Transverse colon (tissue), 4 donors: ENCODE data around the gene ZBED1. TPM values are rescaled to one million over a fixed set of nuclear protein-coding genes. Genes with fewer than 3 reads are reported as not detected.

Experiments
- DNase-seq: peaks from one replicate; pipeline ENCODE4 v3.0.0-alpha.2; 2019
- H3K27ac ChIP-seq, 4 donors: fragments of 200-600 bp; sonication (generic); 2 replicates each; pipeline ENCODE4 v1.5.1; 2016 to 2018; ENCODE audit warnings: inconsistent platforms in 4 of 4
- H3K27me3 ChIP-seq: fragments of 200-600 bp; sonication (generic); 2 replicates; pipeline ENCODE4 v1.5.1; 2017; ENCODE audit warnings: inconsistent platforms
- H3K36me3 ChIP-seq, 4 donors: fragments of 200-600 bp; sonication (generic); 2 replicates each; pipeline ENCODE4 v1.5.1; 2017 to 2019; ENCODE audit warnings: inconsistent platforms in 4 of 4
- H3K4me1 ChIP-seq, 4 donors: fragments of 200-600 bp; sonication (generic); 2 replicates each; pipeline ENCODE4 v1.5.1; 2017 to 2020; ENCODE audit warnings: inconsistent platforms in 4 of 4
- H3K4me3 ChIP-seq, 4 donors: fragments of 200-600 bp; sonication (generic); 1 replicate in 1 of 4; 2 replicates in 3 of 4; pipeline versions ENCODE4 v1.5.1 to v1.6.1; 2017 to 2019; ENCODE audit warnings: inconsistent platforms in 4 of 4
- H3K9me3 ChIP-seq, 2 donors: fragments of 200-600 bp; sonication (generic); 2 replicates each; pipeline ENCODE4 v1.5.1; 2017 to 2019; ENCODE audit warnings: inconsistent platforms in 2 of 2
- CTCF ChIP-seq, 5 experiments: fragments of 200-600 bp in 3 of 5; fragments of 450-650 bp in 2 of 5; sonication (generic) in 3 of 5; IDR thresholded peaks; 1 replicate in 2 of 5; 2 replicates in 3 of 5; pipeline ENCODE4 v1.5.1; 2016 to 2017; ENCODE audit warnings: antibody characterized with exemption in 5 of 5, inconsistent platforms in 3 of 5, mild to moderate bottlenecking in 2 of 5, moderate library complexity in 1 of 5
- EP300 ChIP-seq: sonication (generic); formaldehyde crosslinking; IDR thresholded peaks from one replicate; pipeline ENCODE4 v1.6.1; 2017; ENCODE audit warnings: antibody characterized with exemption, low read depth
- POLR2A ChIP-seq: fragments of 450-650 bp; IDR thresholded peaks from one replicate; pipeline ENCODE4 v1.6.1; 2016; ENCODE audit warnings: antibody characterized with exemption, mild to moderate bottlenecking, moderate library complexity
- POLR2AphosphoS5 ChIP-seq, 3 donors: sonication (generic); formaldehyde crosslinking; IDR thresholded peaks; one replicate each; pipeline ENCODE4 v1.6.1; 2016; ENCODE audit warnings: antibody characterized with exemption in 3 of 3
- WGBS, 2 donors: methylation state at CpG; one replicate each; pipeline ENCODE4 v1.1.5; 2018; ENCODE audit warnings: low coverage in 1 of 2; 5-methylcytosine and 5-hydroxymethylcytosine counted together
- in situ Hi-C, 4 donors: fragments of 200-750 bp; cut with MboI; loops; one replicate each; pipeline versions ENCODE4 v1.15.0 to v1.15.1; 2017; ENCODE audit warnings: low sequenced_read_pairs in 3 of 4, low pct_ligation_motif_present in 1 of 4, low pct_unique_long_range_greater_than_20kb in 1 of 4
- intact Hi-C: fragments of 100-400 bp; cut with DNase I; formaldehyde crosslinking; loops from one replicate; pipeline ENCODE4 v1.15.1; 2023; ENCODE audit warnings: low total_unique reads
- total RNA-seq, 4 donors: library from RNA; depleted of rRNA; stranded (reverse); fragments of >200 nt; gene quantifications; one replicate each; pipeline ENCODE4 v1.1.0, GENCODE V29; 2016

Gene ZBED1
- total RNA-seq, 4 donors from 2014 or later: 44.0 to 94.3 (median 67.1) TPM

- Histone ChIP-seq H3K27me3 (no peaks in the 10 kb centered on the region), H3K4me1 (peaks cover 8 to 54% (median 35%) of the 10 kb centered on the region in 4 donors), H3K36me3 (no peaks in the 10 kb centered on the region), H3K4me3 (peak overlapping the region in 3 of 4 donors; percentile 70 to 94 (median 92)), H3K9me3 (no peaks in the 10 kb centered on the region), H3K27ac (peak overlapping the region; percentile 91 to 97 (median 96))
- peak; percentile 46 for DNase-seq
- 10 to 15% methylated on average over 5 to 10 of the region's 10 CpGs for WGBS, 2 donors
- intact Hi-C loops (no loop called here), in situ Hi-C loops (no loop called here)
- TF ChIP-seq POLR2A (no peak), CTCF (IDR thresholded peaks at IDR 0.05) (no peak), EP300 (no peak), POLR2AphosphoS5 (IDR thresholded peaks at IDR 0.05) (no peak)
Measured at GRCh38 chrX:2498781-2499302, 1.9 kb downstream of the ZBED1 start.

GRCh38 chrX:2497961-2498780, 2.6 kb downstream of the ZBED1 start:
- intact Hi-C loops (no loop called here), in situ Hi-C loops (no loop called here)
- H3K4me3 ChIP-seq: peak overlapping the region in 3 of 4 donors; percentile 70 to 94 (median 92)
- peak; percentile 27 for DNase-seq
- peaks cover 8 to 54% (median 35%) of the 10 kb centered on the region in 4 donors for H3K4me1 ChIP-seq
- H3K27me3 ChIP-seq: no peaks in the 10 kb centered on the region
- H3K27ac ChIP-seq: peak overlapping the region; percentile 91 to 97 (median 96)
- H3K9me3 ChIP-seq: no peaks in the 10 kb centered on the region
- no peaks in the 10 kb centered on the region for H3K36me3 ChIP-seq
- WGBS, 2 donors: 13 to 26% methylated on average over 9 to 11 of the region's 11 CpGs
- no peak for TF ChIP-seq EP300
- no peak for TF ChIP-seq CTCF (IDR thresholded peaks at IDR 0.05)

- 88 to 93% methylated on average over 3 to 14 of the region's 14 CpGs for WGBS, 2 donors
- peaks cover 8 to 37% (median 31%) of the 10 kb centered on the region in 4 donors for H3K4me1 ChIP-seq
- intact Hi-C loops (no loop called here), in situ Hi-C loops (no loop called here)
- no peak overlapping the region for H3K27ac ChIP-seq
- no peak for DNase-seq
- no peaks in the 10 kb centered on the region for H3K27me3 ChIP-seq
- peaks cover 0 to 2% (median under 1%) of the 10 kb centered on the region in 4 donors for H3K36me3 ChIP-seq
- no peaks in the 10 kb centered on the region for H3K9me3 ChIP-seq
- H3K4me3 ChIP-seq: no peak overlapping the region
- TF ChIP-seq CTCF (IDR thresholded peaks at IDR 0.05): no peak
- no peak for TF ChIP-seq EP300
- TF ChIP-seq POLR2AphosphoS5 (IDR thresholded peaks at IDR 0.05): no peak
- no peak for TF ChIP-seq POLR2A
Measured at GRCh38 chrX:2495595-2495994, 5.2 kb downstream of the ZBED1 start.

GRCh38 chrX:2492531-2493218, 8.1 kb downstream of the ZBED1 start:
- Histone ChIP-seq H3K27me3 (no peaks in the 10 kb centered on the region), H3K4me3 (no peak overlapping the region), H3K4me1 (peaks cover under 1 to 15% (median 9%) of the 10 kb centered on the region in 4 donors), H3K27ac (no peak overlapping the region), H3K36me3 (peaks cover 0 to 31% (median 15%) of the 10 kb centered on the region in 4 donors), H3K9me3 (no peaks in the 10 kb centered on the region)
- in situ Hi-C loops (no loop called here), intact Hi-C loops (no loop called here)
- no peak for TF ChIP-seq POLR2AphosphoS5 (IDR thresholded peaks at IDR 0.05)
- WGBS, 2 donors: 82 to 90% methylated on average over 8 to 22 of the region's 22 CpGs
- no peak for DNase-seq
